Activated CD4-positive, alpha-beta T cell treated with anti-CD3 and anti-CD28 coated beads, Interleukin-10, Interleukin-2, amounts not matched to agents 100 ng/mL and 50 ng/mL, durations not matched to agents 16 hours and 8 hours (primary cell): ENCODE data around the gene RBM12.

ENCODE experiments used
- DNase-seq: peaks from one replicate; pipeline ENCODE4 v3.0.0-alpha.2; 2020

RBM12 gene

DNA sequence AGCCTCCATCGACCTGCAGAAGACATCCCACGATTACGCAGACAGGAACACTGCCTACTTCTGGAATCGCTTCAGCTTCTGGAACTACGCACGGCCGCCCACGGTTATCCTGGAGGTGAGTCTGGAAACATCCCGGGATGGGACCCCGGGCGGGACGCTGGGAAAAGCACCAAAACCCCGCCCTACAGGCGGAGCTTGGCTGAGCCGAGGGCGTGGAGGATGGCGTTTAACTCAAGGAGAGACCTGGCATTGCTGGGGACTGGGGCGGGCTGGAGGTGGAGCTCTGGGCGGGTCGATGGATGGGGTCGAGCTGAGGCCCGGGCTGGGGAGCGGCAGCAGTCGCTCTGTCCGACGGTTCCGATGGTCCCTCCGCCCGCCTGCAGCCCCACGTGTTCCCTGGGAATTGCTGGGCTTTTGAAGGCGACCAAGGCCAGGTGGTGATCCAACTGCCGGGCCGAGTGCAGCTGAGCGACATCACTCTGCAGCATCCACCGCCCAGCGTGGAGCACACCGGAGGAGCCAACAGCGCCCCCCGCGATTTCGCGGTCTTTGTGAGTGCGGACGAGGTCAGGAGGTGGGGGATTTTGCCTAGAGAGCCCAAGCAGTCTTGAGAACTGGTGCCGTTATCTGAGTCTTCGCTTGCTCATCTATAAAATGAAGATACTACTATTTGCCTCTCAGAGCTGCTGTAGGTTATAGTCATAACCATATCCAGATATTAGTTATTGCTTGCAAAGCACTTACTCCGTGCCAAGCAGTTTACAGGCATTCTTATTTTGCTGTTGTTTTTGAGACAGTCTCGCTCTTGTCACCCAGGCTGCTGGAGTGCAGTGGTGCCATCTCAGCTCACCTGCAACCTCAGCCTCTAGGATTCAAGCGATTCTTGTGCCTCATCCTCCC, 45.3 kb downstream of the RBM12 start:
- peak; percentile 93 for DNase-seq

DNA sequence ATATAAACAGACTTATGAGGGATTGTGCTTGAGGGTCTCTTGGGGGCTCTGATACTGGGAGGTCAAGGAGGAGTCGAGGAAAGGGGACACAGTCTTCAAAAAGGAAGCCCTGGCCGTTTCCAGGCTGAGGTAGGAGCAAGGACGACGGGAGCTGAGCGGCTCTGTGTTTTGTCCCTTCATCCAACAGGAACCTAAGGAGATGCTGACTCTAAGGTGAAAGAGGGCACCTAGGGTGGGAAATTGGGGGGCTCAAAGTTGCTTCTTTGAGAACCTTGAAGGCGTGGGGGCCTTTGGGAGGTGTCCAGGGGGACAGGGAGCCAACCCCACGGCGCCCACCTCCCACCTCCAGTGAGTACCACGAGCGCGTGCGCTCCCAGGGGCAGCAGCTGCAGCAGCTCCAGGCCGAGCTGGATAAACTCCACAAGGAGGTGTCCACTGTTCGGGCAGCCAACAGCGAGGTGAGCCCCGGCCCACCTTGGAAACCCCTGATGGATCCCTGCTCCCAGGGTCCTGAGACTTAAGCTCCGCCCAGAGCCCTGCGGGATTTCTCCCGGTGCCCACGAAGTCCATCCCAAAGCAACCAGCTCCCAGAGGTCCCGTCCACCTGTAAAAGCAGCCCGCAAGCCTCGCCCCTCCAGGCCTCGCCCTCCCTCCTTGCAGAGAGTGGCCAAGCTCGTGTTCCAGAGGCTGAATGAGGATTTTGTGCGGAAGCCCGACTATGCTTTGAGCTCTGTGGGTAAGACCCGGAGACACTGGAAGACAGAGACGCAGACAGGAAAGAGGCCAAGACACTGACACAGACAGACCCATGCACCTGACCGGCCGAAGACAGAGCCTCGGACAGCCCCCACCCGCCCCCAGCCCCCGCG, 46.2 kb downstream of the RBM12 start:
- peak; percentile 37 for DNase-seq

DNA sequence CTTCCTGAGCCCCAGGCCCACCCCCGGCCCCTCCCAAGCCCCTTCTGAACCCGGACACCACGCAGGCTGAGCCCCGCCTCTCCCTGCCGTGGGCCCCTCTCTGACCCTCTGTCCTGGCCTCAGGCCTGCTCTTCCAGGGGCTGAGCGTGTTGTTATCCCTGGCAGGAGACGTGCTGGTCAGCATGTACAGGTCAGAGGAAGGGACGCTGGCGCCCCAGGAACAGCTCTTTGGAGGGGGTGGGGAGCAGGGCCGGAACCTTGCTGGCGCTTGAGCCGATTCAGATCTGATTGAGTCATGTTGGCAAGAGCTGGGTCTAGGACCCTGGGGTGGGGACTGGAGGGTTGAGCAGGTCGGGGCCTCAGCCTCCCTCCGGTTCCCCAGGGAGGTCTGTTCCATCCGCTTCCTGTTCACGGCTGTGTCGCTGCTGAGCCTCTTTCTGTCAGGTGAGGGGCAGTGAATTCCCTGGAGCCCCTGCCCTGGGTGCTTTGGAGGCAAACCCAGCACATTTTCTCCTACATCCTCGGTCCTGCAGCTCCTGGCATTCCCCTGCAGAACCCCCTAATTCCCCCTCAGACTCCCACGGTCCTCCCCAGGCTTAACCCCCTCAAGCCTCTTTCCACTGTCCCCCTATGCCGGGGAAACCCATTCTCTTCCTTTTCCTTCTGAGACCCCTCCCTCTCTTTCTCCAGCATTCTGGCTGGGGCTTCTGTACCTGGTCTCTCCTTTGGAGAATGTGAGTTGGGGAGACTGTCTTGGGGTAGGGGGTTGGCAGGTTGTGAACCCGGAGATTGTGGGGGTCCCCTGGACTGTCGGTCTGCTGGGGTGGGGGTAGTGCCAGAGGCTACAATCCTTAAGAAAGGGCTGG, 47.1 kb downstream of the RBM12 start:
- peak; percentile 65 for DNase-seq

DNA sequence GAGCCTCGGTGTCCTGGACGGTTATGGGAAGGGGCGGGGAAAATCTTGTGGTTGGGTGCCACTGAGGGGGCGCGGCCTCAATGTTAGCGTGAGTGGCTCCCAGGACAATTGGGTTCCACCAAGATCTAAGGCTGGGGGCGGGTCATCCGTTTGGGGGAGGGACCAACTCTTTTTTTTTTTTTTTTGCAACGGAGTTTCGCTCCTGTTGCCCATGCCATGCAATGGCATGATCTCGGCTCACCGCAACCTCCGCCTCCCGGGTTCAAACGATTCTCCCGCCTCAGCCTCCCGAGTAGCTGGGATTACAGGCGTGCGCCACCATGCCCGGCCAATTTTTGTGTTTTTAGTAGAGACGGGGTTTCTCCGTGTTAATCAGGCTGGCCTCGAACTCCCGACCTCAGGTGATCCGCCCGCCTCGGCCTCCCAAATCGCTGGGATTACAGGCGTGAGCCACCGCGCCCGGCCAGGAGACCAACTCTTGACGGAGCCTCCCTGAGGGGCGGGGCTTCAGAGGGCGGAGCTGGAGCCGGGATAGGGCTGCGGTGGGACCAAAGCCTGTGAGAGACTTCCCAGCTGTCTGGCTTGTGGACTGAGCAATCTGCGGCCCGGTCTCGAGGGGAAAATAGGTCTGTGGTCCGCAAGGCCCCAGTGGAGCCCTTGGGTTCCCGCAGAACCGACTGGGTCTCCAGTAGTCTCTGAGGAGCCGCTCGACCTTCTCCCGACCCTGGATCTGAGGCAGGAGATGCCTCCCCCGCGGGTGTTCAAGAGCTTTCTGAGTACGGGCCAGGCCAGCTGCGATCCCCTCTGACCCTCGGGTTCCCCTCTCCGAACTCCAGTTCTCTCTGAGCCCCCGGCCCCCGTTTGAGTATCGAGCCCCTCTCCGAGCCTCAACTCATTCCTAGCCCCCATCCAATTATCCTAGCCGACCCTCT, 48.0 kb downstream of the RBM12 start:
- peak; percentile 66 for DNase-seq

DNA sequence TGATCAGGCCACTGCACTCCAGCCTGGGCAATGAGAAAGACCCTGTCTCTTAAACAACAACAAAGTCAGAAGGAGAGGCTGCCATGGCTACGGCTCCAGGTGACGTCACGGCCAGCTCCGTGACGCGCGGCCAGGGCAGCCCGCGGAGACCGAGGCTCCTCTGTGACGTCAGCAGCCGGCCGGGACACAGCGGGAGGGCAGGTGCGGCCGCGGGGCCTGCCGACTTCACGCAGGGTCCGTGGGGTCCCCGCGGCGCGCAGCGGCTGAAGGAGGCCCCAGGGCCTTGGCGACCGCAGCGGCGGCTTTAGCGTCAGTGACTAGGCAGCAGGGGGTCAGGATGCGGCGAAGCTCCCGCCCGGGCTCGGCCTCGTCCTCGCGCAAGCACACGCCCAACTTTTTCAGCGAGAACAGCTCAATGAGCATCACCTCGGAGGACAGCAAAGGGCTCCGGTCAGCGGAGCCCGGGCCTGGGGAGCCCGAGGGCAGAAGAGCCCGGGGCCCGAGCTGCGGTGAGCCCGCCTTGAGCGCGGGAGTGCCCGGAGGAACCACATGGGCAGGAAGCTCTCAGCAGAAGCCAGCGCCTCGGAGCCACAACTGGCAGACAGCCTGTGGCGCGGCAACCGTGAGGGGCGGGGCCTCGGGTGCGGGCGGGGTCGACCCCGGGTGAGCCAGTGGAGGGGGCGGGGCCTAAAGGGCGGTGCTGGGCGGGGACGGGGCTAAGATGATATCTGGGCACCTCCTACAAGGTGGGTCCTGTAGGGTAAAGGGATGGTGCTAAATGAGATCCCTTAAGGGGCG, 48.8 kb downstream of the RBM12 start, which contains the start of gene SPAG4:
TSS of gene SPAG4 (plus strand) at position 163 of the 798 bp plus-strand sequence. CDS start at position 338, 175 bp downstream.
- peak; percentile 100 for DNase-seq

DNA sequence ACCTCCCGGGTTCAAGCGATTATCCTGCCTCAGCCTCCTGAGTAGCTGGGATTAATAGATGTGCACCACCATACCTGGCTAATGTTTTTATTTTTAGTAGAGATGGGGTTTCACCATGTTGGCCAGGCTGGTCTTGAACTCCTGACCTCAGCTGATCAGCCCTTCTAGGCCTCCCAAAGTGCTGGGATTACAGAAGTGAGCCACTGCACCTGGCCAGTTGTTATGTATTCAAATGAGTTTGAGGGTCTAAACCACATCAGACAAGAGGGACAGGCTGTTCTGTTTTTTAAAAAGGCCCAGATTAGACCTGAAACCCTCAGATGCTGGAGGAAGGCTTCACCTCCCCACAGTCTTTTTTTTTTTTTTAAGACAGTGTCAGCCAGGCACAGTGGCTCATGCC, 53.2 kb downstream of the RBM12 start:
- DNase-seq: no peak

DNA sequence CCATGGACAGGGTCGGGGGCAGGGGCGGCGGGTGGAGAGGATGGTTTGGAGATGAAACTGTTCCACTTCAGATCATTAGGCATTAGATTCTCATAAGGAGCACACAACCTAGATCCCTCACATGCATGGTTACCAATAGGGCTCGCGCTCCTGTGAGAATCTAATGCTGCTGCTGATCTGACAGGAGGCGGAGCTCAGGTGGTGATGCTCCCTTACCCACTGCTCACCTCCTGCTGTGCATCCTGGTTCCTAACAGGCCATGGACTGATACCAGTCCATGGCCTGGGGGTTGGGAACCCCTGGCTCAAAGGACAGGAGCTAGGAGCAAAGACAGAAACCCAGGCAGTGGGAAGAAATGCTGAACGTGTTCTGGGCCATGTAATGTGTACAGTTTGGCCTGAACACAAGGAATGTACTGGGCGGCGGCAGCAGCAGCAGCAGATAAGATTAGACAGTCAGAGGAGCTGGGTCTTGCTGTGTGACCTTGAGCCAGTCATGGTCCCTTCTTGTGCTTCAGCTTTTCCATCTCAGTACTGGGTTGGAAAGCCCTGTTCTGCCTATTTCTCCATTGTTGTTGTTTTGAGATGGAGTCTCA, 53.8 kb downstream of the RBM12 start:
- DNase-seq: no peak

DNA sequence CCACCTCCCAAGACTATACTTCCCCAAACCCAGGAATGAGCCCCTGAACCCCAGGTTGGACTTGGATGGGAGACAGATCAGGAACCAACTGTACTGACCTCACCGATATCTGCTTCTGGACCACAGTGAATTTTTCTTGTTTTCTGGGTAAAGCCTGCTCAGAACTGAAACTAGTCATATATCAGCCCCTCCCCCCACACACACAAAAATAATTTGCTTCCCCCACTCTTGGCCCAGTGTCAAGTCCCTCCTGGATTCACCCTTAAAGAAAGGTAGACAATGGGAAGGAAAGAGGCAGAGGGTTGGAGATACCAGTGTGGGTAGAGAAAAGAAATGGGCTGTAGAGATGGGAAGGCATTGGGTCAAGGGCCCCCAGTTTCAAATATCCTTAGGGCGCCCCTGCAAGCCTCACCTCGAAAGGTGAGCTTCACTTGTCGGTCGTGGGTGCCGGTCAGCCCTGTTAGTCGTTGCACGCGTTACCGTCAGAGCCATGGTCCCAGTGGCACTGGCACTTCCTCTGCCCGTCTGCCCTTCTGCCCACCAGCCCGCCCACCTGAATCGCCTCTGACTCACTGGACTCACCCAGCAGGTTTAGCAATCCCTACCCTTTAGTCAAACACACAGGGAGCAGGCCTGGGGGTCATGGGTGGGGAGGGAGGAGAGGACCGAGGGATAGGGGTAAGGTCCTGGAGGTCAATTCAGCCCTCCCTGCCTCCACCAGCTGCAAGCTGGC, 57.5 kb downstream of the RBM12 start:
- no peak for DNase-seq

DNA sequence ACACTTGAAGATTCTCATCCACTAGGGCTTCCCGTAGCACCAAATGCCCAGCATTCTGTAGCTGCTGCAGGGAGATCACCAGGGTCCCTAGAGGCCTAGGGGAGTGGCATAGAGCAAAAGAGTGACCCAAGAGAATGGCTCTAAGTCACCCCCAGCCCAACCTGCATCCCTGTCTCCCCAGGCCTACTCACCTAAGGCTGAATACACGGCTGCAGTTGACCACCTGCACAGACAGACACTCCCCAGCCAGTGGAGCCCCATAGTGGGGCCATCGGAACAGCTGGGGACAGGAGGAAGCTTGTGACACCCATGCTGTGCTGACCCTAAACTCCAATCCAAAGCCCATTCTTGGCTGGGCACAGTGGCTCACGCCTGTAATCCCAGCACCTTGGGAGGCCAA, 58.6 kb downstream of the RBM12 start:
- DNase-seq: no peak

DNA sequence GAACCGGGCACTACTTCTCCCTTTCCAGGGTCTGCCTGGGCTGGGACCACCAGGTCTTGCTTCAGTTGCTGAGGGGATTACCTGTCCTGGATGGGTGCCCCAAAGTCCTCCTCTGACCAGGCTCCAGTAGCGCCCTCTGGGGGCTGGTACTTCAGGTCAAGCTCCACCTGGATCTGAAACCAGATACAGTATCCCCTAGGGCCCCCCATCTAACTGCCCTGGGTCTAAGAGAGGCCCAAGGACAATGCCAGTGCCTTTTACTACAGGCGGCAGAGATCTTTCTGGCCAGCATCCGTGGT, 60.3 kb downstream of the RBM12 start:
- DNase-seq: peak; percentile 13

DNA sequence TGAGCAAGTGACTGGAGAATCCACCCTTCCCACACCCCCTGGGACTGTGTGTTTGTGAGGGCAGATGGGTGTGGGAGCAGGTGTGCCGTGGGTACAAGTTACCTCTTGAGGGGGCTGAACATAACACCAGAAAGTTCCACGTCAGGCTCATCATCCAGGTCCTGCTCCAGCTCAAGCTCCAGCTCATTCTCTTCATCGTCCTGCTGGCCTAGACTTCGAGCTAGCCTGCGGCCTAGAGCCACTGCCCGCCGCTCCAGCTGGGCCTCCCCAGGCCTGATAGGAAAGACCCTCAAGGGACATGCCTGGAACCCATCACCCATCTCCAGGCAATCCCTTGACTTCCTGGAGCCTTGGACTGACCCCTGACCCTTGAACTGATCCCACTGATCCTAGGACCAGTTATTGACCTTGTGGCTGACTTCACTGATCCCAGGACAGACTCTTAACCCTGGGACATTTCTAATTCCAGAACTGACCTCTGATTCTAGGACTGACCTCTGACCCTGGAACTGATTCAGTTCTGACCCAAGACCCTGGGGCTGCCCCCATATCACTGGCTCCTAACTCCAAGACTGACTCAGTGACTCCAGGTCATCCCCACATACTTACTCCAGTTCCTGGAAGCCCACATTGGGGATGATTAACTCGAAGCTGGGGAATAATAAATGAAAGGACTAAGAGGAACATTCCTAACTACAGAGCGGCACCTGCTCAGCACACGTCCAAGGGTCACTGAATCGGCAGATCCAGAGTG, 60.8 kb downstream of the RBM12 start:
- DNase-seq: no peak

DNA sequence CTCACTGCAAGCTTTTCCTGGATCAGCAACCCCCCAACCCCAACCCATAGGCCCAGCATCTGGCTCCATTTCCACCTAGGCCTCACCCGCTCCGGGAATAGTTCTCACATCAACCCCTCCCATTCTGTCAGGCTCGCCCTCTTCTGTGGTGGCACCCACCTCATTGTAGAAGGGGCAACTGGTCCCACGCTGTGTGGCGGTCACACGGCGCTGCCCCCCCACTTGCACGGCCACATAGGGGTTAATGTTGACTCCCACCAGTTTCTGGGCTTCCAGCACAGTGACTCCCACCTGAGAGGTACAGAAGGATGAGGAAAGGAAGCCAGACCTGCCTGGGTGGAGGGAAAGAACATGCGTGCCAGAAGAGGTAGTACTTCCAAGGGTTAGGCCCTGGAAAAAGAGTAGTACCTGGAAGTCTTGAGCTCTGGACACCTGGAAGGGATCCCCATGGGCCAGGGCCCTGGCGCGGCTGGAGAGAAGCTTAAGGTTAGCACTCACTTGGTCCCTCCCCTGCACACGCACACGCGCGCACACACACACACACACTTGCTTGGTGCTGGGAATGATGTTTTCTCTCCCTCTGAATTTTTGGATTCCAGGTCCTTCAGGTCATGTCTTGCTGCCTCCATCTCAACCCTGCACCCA, 61.7 kb downstream of the RBM12 start:
- no peak for DNase-seq

DNA sequence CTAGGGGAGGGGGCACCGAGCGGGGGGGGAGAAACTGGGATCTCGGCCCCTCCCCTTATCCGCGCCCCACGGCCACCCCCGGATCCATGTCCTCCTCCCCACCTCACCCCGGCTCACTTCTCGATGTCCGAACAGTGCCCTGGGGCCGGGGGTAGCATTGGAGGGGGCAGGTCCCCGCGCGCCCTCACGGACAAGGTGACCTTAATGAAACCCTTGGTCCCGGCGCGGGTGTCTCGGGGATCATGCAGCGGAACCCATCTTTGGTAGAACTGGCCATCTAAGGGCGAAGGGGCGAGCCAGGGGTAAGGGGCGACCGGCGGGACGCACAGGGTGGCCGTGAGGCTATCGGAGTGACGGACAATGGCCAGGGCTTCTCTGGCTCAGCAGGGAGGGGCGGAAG, 62.7 kb downstream of the RBM12 start:
- no peak for DNase-seq

DNA sequence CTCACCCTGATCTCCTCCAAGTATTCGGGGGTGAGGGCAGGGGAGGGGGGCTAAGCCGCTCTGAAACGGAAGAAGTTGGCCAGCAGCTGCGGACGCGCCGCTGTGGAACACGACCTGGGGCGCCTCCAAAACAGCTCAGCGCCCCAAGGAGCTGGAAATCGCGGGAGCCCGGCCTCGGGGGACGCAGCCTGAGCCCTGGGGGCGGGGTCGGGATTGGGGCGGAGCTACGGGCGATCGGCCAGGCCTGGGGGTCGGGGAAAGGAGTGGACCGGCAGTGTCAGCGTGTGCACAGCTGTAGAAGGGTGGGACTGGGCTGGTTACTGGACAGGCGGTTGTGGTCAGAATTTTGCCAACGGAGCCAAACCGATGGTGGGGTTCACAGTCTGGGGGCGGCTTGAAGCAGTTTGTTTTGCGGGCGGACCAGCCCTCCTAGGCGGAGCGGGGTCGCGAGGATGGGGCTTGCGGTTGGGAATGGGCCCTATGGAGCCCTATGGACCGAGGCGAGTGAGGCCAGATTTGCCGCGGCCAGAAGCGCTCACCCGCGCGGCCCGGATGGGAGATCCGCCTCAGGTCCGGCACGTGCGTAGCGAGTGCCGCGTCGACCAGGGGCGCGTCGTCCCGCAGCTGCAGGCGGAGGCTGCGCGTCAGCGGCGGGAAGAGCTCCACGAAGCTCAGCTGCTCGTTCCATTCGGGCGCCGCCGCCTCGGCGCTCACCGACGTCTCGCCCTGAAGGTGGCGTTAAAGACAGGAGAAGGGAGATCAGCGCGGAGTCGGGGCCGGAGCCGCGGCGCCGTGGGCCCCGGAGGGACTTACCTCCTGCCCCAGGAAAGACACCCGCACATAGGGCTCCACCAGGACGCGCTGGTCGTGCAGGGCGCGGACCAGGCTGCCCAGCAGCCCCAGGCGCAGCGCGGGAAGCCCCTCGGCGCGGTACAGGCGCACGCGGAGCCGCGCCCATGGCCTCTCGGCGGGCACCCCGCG, 63.4 kb downstream of the RBM12 start:
- peak; percentile 84 for DNase-seq

DNA sequence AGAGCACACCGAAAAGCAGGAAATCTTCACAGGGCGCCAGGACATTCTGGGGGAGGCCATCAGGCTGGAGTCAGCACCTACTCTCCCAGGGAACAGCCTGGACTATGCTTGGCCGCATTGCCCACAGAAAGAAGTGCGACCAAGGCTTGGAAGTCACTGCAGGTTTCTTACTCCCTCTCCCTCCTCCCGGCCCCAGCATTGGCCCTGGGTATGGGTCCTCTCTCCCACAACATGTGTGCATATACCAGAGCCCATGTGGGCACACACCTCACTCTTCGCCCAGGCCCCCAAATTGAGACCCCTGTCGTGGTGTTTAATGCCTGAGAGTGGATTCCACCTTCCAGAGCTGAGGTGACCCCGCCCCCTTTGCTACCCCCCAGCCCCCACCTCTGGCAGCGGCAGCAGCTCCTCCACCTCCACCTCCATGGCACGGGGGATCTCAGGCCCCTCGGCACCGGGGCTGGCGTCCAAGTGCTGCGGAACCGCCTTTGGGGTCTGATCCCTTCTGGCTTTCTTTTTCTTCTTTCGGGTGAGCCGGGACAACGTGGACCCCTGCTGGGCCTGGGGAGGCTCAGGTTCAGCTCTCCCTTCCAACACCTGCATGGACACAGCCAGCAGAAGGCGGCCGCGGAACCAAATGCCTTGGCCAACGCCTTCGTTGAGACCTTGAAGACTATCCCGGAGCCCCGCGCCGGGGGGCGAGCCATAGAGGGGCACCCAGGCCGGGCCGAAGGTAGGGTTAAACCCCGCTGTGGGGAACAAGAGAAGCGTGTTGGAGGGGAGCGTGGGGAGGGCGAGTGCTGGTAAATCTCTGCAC, 64.3 kb downstream of the RBM12 start:
- DNase-seq: no peak

DNA sequence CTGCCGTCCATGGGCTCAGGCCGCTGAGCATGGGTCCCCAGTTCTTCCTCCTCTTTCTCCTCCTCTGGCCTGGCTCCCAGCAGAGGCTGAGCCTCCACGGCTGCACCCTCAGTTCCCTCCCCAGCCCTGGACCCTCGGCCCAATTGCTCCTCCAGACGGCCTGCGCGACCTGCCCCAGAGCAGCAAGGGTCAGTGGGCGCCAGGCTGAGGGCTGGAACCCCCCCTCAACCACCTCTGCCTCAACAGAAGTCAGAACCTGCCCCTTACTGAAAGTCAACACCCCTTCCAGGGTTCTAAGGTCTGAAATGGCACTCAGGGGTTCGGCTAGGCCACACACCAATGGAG, 65.0 kb downstream of the RBM12 start:
- DNase-seq: no peak
